GM19452 (cell line): ENCODE measurements around the gene CCKAR.
"Not testable (repeated sequence)": the region's sequence is repeated elsewhere in the genome, so short reads cannot be mapped to it uniquely, and the experiment has no call there.

Experiments used
- ATAC-seq: cut with Tn5 transposase; IDR thresholded peaks from one replicate; pipeline ENCODE4 v1.9.1; 2021; ENCODE audit not compliant: unreplicated experiment

CCKAR gene

GRCh38 chr4:26490111-26490959, at the start of gene CCKAR:
CCKAR (minus strand) TSS chr4:26490484; CDS start chr4:26490267, 217 bp downstream.
- no peak for ATAC-seq

- ATAC-seq, result no peak
Measured at GRCh38 chr4:26533685-26534084, 43.4 kb upstream of the CCKAR start.

GRCh38 chr4:26531491-26532116, 41.3 kb upstream of the CCKAR start:
- no peak for ATAC-seq

GRCh38 chr4:26530099-26530498, 39.8 kb upstream of the CCKAR start:
- ATAC-seq, result no peak

GRCh38 chr4:26529479-26529878, 39.2 kb upstream of the CCKAR start:
- ATAC-seq, result no peak

- ATAC-seq, result no peak
Measured at GRCh38 chr4:26525771-26526150, 35.5 kb upstream of the CCKAR start.

GRCh38 chr4:26525136-26525770, 35.0 kb upstream of the CCKAR start:
- ATAC-seq, result no peak

GRCh38 chr4:26524011-26524410, 33.7 kb upstream of the CCKAR start:
- ATAC-seq, result no peak

GRCh38 chr4:26522478-26522877, 32.2 kb upstream of the CCKAR start:
- ATAC-seq, result no peak

- no peak for ATAC-seq
Measured at GRCh38 chr4:26520728-26521450, 30.6 kb upstream of the CCKAR start.

GRCh38 chr4:26515936-26516335, 25.7 kb upstream of the CCKAR start:
- ATAC-seq, result no peak

GRCh38 chr4:26510334-26510964, 20.2 kb upstream of the CCKAR start:
- ATAC-seq, result no peak

- no peak for ATAC-seq
Measured at GRCh38 chr4:26509681-26510333, 19.5 kb upstream of the CCKAR start.

GRCh38 chr4:26507286-26507685, 17.0 kb upstream of the CCKAR start:
- no peak for ATAC-seq

- no peak for ATAC-seq
Measured at GRCh38 chr4:26503844-26504243, 13.6 kb upstream of the CCKAR start.

- no peak for ATAC-seq
Measured at GRCh38 chr4:26503427-26503826, 13.1 kb upstream of the CCKAR start.

- not testable (repeated sequence) for ATAC-seq
Measured at GRCh38 chr4:26500565-26500999, 10.3 kb upstream of the CCKAR start.

GRCh38 chr4:26496207-26496783, 6.0 kb upstream of the CCKAR start:
- ATAC-seq, result no peak

GRCh38 chr4:26493461-26493860, 3.2 kb upstream of the CCKAR start:
- no peak for ATAC-seq
